Neural cell (in vitro differentiated cells): ENCODE measurements around the gene RAD51B. TPM values are rescaled to one million over a fixed set of nuclear protein-coding genes. Genes with fewer than 3 reads are reported as not detected.

Experiments used
- H2AFZ ChIP-seq: fragments of 200-600, 300-800 bp; sonication (generic), shearing (Covaris generic); 2 replicates; pipeline ENCODE4 v1.6.0; 2014; ENCODE audit warnings: low read depth, mild to moderate bottlenecking, antibody characterized with exemption, low read length, moderate library complexity
- H3F3A ChIP-seq: fragments of 200-600 bp; shearing (Covaris generic); 2 replicates; pipeline ENCODE4 v1.6.1; 2016; ENCODE audit warnings: mild to moderate bottlenecking, moderate library complexity, mixed read lengths, antibody characterized with exemption, low read length; ENCODE audit not compliant: insufficient read depth, poor library complexity, severe bottlenecking
- H3K27ac ChIP-seq: fragments of 200-600, 300-800 bp; sonication (generic), shearing (Covaris generic); 2 replicates; pipeline ENCODE4 v1.5.1; 2014; ENCODE audit warnings: mild to moderate bottlenecking, low read length, moderate library complexity
- H3K27me3 ChIP-seq: fragments of 300-800, 200-600 bp; sonication (generic), shearing (Covaris generic); 2 replicates; pipeline ENCODE4 v1.6.0; 2014; ENCODE audit warnings: mild to moderate bottlenecking, low read depth, low read length, moderate library complexity; ENCODE audit not compliant: insufficient read depth
- H3K36me3 ChIP-seq: fragments of 300-800, 200-600 bp; sonication (generic), shearing (Covaris generic); 2 replicates; pipeline ENCODE4 v1.5.1; 2014; ENCODE audit warnings: mild to moderate bottlenecking, antibody characterized with exemption, low read length, moderate library complexity; ENCODE audit not compliant: insufficient read depth
- H3K4me2 ChIP-seq: fragments of 300-800, 200-600 bp; sonication (generic), shearing (Covaris generic); 2 replicates; pipeline ENCODE4 v1.6.0; 2014; ENCODE audit warnings: mild to moderate bottlenecking, low read length
- H3K4me3 ChIP-seq: fragments of 300-800, 200-600 bp; sonication (generic), shearing (Covaris generic); 2 replicates; pipeline ENCODE4 v1.5.1; 2014; ENCODE audit warnings: mild to moderate bottlenecking, low read length, moderate library complexity
- H3K79me2 ChIP-seq: fragments of 200-600 bp; shearing (Covaris generic); replicated peaks from 2 replicates; pipeline ENCODE4 v1.6.0; 2014; ENCODE audit warnings: mild to moderate bottlenecking, low read length, moderate library complexity; ENCODE audit not compliant: insufficient read depth
- H3K9ac ChIP-seq: fragments of 300-800, 200-600 bp; sonication (generic), shearing (Covaris generic); 2 replicates; pipeline ENCODE4 v1.6.1; 2016; ENCODE audit warnings: mild to moderate bottlenecking, low read length, mixed read lengths
- H3K9me2 ChIP-seq: fragments of 200-600 bp; shearing (Covaris generic); 2 replicates; pipeline ENCODE4 v1.6.1; 2016; ENCODE audit warnings: mild to moderate bottlenecking, low read length, mixed read lengths; ENCODE audit not compliant: insufficient read depth
- H3K9me3 ChIP-seq: fragments of 200-600, 300-800 bp; sonication (generic), shearing (Covaris generic); 2 replicates; pipeline ENCODE4 v1.6.1; 2016; ENCODE audit warnings: mild to moderate bottlenecking, mixed run types, low read length, moderate library complexity, mixed read lengths
- H4K20me1 ChIP-seq: fragments of 200-600 bp; shearing (Covaris generic); 2 replicates; pipeline ENCODE4 v1.6.1; 2016; ENCODE audit warnings: mild to moderate bottlenecking, mixed run types; ENCODE audit not compliant: insufficient read depth
- EP300 ChIP-seq: fragments of 450-650 bp; conservative IDR thresholded peaks from 2 replicates; pipeline ENCODE4 v1.6.1; 2014; ENCODE audit warnings: antibody characterized with exemption, mild to moderate bottlenecking, moderate library complexity; ENCODE audit not compliant: poor library complexity, severe bottlenecking
- EZH2 ChIP-seq: fragments of 200-600, 300-800 bp; shearing (Covaris generic), sonication (generic); IDR thresholded peaks from 2 replicates; pipeline ENCODE4 v1.6.1; 2014; ENCODE audit warnings: antibody characterized with exemption, low read length, borderline replicate concordance, mild to moderate bottlenecking; ENCODE audit not compliant: insufficient read depth, poor library complexity, severe bottlenecking
- MXI1 ChIP-seq: fragments of 450-650 bp; conservative IDR thresholded peaks from 2 replicates; pipeline ENCODE4 v1.6.1; 2014; ENCODE audit warnings: antibody characterized with exemption, mild to moderate bottlenecking; ENCODE audit not compliant: poor library complexity, severe bottlenecking
- POLR2AphosphoS5 ChIP-seq: IDR thresholded peaks from 2 replicates; pipeline ENCODE4 v1.6.1; 2012
- RAD21 ChIP-seq: fragments of 450-650 bp; conservative IDR thresholded peaks from 2 replicates; pipeline ENCODE4 v1.6.1; 2014; ENCODE audit warnings: antibody characterized with exemption, mild to moderate bottlenecking, moderate library complexity
- SMC3 ChIP-seq: fragments of 450-650 bp; conservative IDR thresholded peaks from 2 replicates; pipeline ENCODE4 v1.6.1; 2014; ENCODE audit warnings: antibody characterized with exemption, mild to moderate bottlenecking, moderate library complexity; ENCODE audit not compliant: poor library complexity
- TAF1 ChIP-seq: IDR thresholded peaks from 2 replicates; pipeline ENCODE4 v1.6.1; 2012; ENCODE audit warnings: low read depth
- polyA plus RNA-seq: library from polyadenylated mRNA; depleted of rRNA; stranded (reverse); fragments of >200 nt; gene quantifications from 2 replicates; pipeline ENCODE4 v1.2.3, GENCODE V29; 2014
- TF ChIP-seq, protein P1 (sequence below): IDR thresholded peaks from 2 replicates; pipeline ENCODE4 v1.6.1; 2012; ENCODE audit warnings: borderline replicate concordance
- TF ChIP-seq, protein P2 (sequence below): fragments of 450-650 bp; IDR thresholded peaks from 2 replicates; pipeline ENCODE4 v1.5.1; 2014; ENCODE audit warnings: antibody characterized with exemption, mild to moderate bottlenecking, moderate library complexity; ENCODE audit not compliant: poor library complexity, severe bottlenecking

The RAD51B gene
- polyA plus RNA-seq, 1 donor from 2014 or later, result 3.1 TPM

- Histone ChIP-seq H3K79me2 (no peaks in the 10 kb centered on the region), H3K9me2 (no peaks in the 10 kb centered on the region), H4K20me1 (no peaks in the 10 kb centered on the region), H3K27me3 (no peaks in the 10 kb centered on the region), H3K4me3 (no peak overlapping the region), H3K9ac (no peak overlapping the region), H3K36me3 (no peaks in the 10 kb centered on the region), H2AFZ (no peak overlapping the region), H3F3A (no peaks in the 10 kb centered on the region), H3K4me2 (no peak overlapping the region), H3K9me3 (no peaks in the 10 kb centered on the region), H3K27ac (no peak overlapping the region)
- TF ChIP-seq, protein P1, sequence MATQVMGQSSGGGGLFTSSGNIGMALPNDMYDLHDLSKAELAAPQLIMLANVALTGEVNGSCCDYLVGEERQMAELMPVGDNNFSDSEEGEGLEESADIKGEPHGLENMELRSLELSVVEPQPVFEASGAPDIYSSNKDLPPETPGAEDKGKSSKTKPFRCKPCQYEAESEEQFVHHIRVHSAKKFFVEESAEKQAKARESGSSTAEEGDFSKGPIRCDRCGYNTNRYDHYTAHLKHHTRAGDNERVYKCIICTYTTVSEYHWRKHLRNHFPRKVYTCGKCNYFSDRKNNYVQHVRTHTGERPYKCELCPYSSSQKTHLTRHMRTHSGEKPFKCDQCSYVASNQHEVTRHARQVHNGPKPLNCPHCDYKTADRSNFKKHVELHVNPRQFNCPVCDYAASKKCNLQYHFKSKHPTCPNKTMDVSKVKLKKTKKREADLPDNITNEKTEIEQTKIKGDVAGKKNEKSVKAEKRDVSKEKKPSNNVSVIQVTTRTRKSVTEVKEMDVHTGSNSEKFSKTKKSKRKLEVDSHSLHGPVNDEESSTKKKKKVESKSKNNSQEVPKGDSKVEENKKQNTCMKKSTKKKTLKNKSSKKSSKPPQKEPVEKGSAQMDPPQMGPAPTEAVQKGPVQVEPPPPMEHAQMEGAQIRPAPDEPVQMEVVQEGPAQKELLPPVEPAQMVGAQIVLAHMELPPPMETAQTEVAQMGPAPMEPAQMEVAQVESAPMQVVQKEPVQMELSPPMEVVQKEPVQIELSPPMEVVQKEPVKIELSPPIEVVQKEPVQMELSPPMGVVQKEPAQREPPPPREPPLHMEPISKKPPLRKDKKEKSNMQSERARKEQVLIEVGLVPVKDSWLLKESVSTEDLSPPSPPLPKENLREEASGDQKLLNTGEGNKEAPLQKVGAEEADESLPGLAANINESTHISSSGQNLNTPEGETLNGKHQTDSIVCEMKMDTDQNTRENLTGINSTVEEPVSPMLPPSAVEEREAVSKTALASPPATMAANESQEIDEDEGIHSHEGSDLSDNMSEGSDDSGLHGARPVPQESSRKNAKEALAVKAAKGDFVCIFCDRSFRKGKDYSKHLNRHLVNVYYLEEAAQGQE, result no peak
- TF ChIP-seq SMC3 (no peak), EZH2 (no peak), EP300 (no peak), RAD21 (no peak), MXI1 (no peak), POLR2AphosphoS5 (no peak), TAF1 (no peak)
- TF ChIP-seq, protein P2, sequence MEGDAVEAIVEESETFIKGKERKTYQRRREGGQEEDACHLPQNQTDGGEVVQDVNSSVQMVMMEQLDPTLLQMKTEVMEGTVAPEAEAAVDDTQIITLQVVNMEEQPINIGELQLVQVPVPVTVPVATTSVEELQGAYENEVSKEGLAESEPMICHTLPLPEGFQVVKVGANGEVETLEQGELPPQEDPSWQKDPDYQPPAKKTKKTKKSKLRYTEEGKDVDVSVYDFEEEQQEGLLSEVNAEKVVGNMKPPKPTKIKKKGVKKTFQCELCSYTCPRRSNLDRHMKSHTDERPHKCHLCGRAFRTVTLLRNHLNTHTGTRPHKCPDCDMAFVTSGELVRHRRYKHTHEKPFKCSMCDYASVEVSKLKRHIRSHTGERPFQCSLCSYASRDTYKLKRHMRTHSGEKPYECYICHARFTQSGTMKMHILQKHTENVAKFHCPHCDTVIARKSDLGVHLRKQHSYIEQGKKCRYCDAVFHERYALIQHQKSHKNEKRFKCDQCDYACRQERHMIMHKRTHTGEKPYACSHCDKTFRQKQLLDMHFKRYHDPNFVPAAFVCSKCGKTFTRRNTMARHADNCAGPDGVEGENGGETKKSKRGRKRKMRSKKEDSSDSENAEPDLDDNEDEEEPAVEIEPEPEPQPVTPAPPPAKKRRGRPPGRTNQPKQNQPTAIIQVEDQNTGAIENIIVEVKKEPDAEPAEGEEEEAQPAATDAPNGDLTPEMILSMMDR, result no peak
These were observed 847.3 kb downstream of the RAD51B start for GRCh38 chr14:68666899-68667298.

GRCh38 chr14:68667313-68667791 lies 847.8 kb downstream of the RAD51B start:
- Histone ChIP-seq H3F3A (no peaks in the 10 kb centered on the region), H3K36me3 (no peaks in the 10 kb centered on the region), H3K9ac (no peak overlapping the region), H3K27me3 (no peaks in the 10 kb centered on the region), H3K79me2 (no peaks in the 10 kb centered on the region), H2AFZ (no peak overlapping the region), H3K4me2 (no peak overlapping the region), H4K20me1 (no peaks in the 10 kb centered on the region), H3K27ac (no peak overlapping the region), H3K9me2 (no peaks in the 10 kb centered on the region), H3K9me3 (no peaks in the 10 kb centered on the region), H3K4me3 (no peak overlapping the region)
- no peak for TF ChIP-seq TAF1
- TF ChIP-seq EP300, result no peak
- no peak for TF ChIP-seq POLR2AphosphoS5
- TF ChIP-seq, protein P2, result no peak
- no peak for TF ChIP-seq RAD21
- TF ChIP-seq MXI1, result no peak
- TF ChIP-seq SMC3, result no peak
- TF ChIP-seq, protein P1, result no peak
- no peak for TF ChIP-seq EZH2
